ENCODE data around the gene VEZT. TPM values are rescaled to one million over a fixed set of nuclear protein-coding genes. Genes with fewer than 3 reads are reported as not detected.

The VEZT gene
- total and polyA plus RNA-seq, 4 donors, result 13.7 to 47.4 (median 22.0) TPM

DNA sequence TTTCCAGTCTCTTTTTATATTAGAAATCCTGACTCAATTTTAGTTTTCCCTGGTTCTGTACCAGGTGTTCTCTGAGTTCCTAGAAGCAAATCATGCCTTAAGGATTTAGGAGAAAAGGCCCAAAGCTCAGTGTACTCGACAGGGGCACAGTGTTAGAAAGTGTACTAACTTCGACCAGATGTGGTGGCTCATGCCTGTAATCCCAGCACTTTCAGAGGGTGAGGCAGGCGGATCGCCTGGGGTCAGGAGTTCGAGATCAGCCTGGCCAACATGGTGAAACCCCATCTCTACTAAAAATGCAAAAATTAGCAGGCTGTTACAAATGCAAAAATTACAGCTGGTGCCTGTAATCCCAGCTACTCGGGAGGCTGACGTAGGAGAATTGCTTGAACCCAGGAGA is 12.0 kb downstream of the VEZT start:
- Histone ChIP-seq H3K9me3 (ENCODE audit: control insufficient read depth in 4 of 4, low read length in 3 of 4) (no peaks in the 10 kb centered on the region), H3K9ac (ENCODE audit: low read depth in 1 of 2, low read length in 2 of 2) (no peak overlapping the region), H3K27me3 (ENCODE audit: control insufficient read depth in 4 of 4, insufficient read depth in 4 of 4, low read length in 3 of 4) (no peaks in the 10 kb centered on the region), H3K4me1 (ENCODE audit: control insufficient read depth in 4 of 4, insufficient read depth in 4 of 4, low read length in 3 of 4) (peaks cover 0 to 2% (median 0%) of the 10 kb centered on the region in 4 donors), H3K36me3 (ENCODE audit: control insufficient read depth in 4 of 4, insufficient read depth in 3 of 4, low read depth in 1 of 4, low read length in 3 of 4) (peaks cover 0 to 4% (median 0%) of the 10 kb centered on the region in 4 donors), H3K4me3 (ENCODE audit: low read depth in 1 of 3, low read length in 3 of 3) (no peak overlapping the region), H3K27ac (ENCODE audit: low read depth in 1 of 2, low read length in 2 of 2) (no peak overlapping the region)
- no peak for DNase-seq (ENCODE audit: low spot score)
- TF ChIP-seq YY1 (IDR thresholded peaks at IDR 0.05), result no peak
- no peak for TF ChIP-seq GABPA (IDR thresholded peaks at IDR 0.05 in 1 of 2, conservative IDR thresholded peaks at IDR 0.05 in 1 of 2)
- TF ChIP-seq, protein P1, sequence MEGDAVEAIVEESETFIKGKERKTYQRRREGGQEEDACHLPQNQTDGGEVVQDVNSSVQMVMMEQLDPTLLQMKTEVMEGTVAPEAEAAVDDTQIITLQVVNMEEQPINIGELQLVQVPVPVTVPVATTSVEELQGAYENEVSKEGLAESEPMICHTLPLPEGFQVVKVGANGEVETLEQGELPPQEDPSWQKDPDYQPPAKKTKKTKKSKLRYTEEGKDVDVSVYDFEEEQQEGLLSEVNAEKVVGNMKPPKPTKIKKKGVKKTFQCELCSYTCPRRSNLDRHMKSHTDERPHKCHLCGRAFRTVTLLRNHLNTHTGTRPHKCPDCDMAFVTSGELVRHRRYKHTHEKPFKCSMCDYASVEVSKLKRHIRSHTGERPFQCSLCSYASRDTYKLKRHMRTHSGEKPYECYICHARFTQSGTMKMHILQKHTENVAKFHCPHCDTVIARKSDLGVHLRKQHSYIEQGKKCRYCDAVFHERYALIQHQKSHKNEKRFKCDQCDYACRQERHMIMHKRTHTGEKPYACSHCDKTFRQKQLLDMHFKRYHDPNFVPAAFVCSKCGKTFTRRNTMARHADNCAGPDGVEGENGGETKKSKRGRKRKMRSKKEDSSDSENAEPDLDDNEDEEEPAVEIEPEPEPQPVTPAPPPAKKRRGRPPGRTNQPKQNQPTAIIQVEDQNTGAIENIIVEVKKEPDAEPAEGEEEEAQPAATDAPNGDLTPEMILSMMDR (IDR thresholded peaks at IDR 0.05; ENCODE audit: low read depth, low read length, missing input control), result no peak
- no peak for TF ChIP-seq HNF4A (conservative IDR thresholded peaks at IDR 0.05)
- TF ChIP-seq HNF4G (IDR thresholded peaks at IDR 0.05), result no peak
- TF ChIP-seq FOXA1 (IDR thresholded peaks at IDR 0.05), result no peak
- TF ChIP-seq, protein P2, sequence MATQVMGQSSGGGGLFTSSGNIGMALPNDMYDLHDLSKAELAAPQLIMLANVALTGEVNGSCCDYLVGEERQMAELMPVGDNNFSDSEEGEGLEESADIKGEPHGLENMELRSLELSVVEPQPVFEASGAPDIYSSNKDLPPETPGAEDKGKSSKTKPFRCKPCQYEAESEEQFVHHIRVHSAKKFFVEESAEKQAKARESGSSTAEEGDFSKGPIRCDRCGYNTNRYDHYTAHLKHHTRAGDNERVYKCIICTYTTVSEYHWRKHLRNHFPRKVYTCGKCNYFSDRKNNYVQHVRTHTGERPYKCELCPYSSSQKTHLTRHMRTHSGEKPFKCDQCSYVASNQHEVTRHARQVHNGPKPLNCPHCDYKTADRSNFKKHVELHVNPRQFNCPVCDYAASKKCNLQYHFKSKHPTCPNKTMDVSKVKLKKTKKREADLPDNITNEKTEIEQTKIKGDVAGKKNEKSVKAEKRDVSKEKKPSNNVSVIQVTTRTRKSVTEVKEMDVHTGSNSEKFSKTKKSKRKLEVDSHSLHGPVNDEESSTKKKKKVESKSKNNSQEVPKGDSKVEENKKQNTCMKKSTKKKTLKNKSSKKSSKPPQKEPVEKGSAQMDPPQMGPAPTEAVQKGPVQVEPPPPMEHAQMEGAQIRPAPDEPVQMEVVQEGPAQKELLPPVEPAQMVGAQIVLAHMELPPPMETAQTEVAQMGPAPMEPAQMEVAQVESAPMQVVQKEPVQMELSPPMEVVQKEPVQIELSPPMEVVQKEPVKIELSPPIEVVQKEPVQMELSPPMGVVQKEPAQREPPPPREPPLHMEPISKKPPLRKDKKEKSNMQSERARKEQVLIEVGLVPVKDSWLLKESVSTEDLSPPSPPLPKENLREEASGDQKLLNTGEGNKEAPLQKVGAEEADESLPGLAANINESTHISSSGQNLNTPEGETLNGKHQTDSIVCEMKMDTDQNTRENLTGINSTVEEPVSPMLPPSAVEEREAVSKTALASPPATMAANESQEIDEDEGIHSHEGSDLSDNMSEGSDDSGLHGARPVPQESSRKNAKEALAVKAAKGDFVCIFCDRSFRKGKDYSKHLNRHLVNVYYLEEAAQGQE (IDR thresholded peaks at IDR 0.05), result no peak
- no peak for TF ChIP-seq FOXA2 (IDR thresholded peaks at IDR 0.05)
- TF ChIP-seq, protein P3, sequence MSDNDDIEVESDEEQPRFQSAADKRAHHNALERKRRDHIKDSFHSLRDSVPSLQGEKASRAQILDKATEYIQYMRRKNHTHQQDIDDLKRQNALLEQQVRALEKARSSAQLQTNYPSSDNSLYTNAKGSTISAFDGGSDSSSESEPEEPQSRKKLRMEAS (IDR thresholded peaks at IDR 0.05), result no peak
- TF ChIP-seq EGR1 (IDR thresholded peaks at IDR 0.05; ENCODE audit: low read depth in 2 of 2), result no peak
- TF ChIP-seq RAD21 (IDR thresholded peaks at IDR 0.05), result no peak
- 91% methylated on average over 7 of the region's 7 CpGs for WGBS

DNA sequence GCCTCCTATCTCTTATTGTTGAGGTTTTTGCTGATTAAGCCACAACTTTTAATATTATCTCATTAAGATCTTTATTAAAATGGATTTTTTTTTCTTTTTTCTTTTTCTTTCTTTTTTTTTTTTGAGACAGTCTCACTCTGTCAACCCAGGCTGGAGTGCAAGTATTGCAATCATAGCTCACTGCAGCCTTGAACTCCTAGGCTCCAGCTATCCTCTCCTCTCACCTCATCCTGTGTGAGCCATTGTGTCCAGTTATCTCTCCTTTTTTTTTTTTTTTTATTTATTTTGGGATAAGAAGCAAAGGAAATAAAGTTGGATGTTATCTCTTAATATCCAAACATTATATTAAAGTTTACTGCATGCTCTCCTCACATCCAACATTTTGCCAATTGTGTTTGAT is 12.7 kb downstream of the VEZT start:
- H3K27ac ChIP-seq (ENCODE audit: low read depth in 1 of 2, low read length in 2 of 2), result no peak overlapping the region
- H3K9me3 ChIP-seq (ENCODE audit: control insufficient read depth in 4 of 4, low read length in 3 of 4), result no peaks in the 10 kb centered on the region
- H3K4me1 ChIP-seq (ENCODE audit: control insufficient read depth in 4 of 4, insufficient read depth in 4 of 4, low read length in 3 of 4), result peaks cover 0 to 2% (median 0%) of the 10 kb centered on the region in 4 donors
- H3K27me3 ChIP-seq (ENCODE audit: control insufficient read depth in 4 of 4, insufficient read depth in 4 of 4, low read length in 3 of 4), result no peaks in the 10 kb centered on the region
- TF ChIP-seq NR2F2 (IDR thresholded peaks at IDR 0.05) (no peak), RXRA (IDR thresholded peaks at IDR 0.05) (no peak), RAD21 (IDR thresholded peaks at IDR 0.05) (no peak), FOXA2 (IDR thresholded peaks at IDR 0.05) (no peak), SP1 (IDR thresholded peaks at IDR 0.05) (no peak), TAF1 (conservative IDR thresholded peaks at IDR 0.05) (no peak), GABPA (IDR thresholded peaks at IDR 0.05 in 1 of 2, conservative IDR thresholded peaks at IDR 0.05 in 1 of 2) (no peak), EGR1 (IDR thresholded peaks at IDR 0.05; ENCODE audit: low read depth in 2 of 2) (no peak), HNF4A (conservative IDR thresholded peaks at IDR 0.05) (no peak)
- TF ChIP-seq, protein P1 (IDR thresholded peaks at IDR 0.05; ENCODE audit: low read depth, low read length, missing input control), result no peak
- TF ChIP-seq, protein P4, sequence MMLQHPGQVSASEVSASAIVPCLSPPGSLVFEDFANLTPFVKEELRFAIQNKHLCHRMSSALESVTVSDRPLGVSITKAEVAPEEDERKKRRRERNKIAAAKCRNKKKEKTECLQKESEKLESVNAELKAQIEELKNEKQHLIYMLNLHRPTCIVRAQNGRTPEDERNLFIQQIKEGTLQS (IDR thresholded peaks at IDR 0.05), result no peak
- TF ChIP-seq, protein P2 (IDR thresholded peaks at IDR 0.05), result no peak
- TF ChIP-seq, protein P5, sequence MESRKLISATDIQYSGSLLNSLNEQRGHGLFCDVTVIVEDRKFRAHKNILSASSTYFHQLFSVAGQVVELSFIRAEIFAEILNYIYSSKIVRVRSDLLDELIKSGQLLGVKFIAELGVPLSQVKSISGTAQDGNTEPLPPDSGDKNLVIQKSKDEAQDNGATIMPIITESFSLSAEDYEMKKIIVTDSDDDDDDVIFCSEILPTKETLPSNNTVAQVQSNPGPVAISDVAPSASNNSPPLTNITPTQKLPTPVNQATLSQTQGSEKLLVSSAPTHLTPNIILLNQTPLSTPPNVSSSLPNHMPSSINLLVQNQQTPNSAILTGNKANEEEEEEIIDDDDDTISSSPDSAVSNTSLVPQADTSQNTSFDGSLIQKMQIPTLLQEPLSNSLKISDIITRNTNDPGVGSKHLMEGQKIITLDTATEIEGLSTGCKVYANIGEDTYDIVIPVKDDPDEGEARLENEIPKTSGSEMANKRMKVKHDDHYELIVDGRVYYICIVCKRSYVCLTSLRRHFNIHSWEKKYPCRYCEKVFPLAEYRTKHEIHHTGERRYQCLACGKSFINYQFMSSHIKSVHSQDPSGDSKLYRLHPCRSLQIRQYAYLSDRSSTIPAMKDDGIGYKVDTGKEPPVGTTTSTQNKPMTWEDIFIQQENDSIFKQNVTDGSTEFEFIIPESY (IDR thresholded peaks at IDR 0.05), result no peak
- H3K9ac ChIP-seq (ENCODE audit: low read depth in 1 of 2, low read length in 2 of 2), result no peak overlapping the region
- DNase-seq (ENCODE audit: low spot score), result no peak
- H3K4me3 ChIP-seq (ENCODE audit: low read depth in 1 of 3, low read length in 3 of 3), result no peak overlapping the region
- no peaks in the 10 kb centered on the region for H3K36me3 ChIP-seq (ENCODE audit: control insufficient read depth in 4 of 4, insufficient read depth in 3 of 4, low read depth in 1 of 4, low read length in 3 of 4)

All from liver (tissue), 9 donors.